Naive B cell (primary cell): ENCODE data around the gene IFNA7. TPM values are rescaled to one million over a fixed set of nuclear protein-coding genes. Genes with fewer than 3 reads are reported as not detected.
"Not testable (repeated sequence)": the region's sequence is repeated elsewhere in the genome, so short reads cannot be mapped to it uniquely, and the experiment has no call there.

Source experiments
- ATAC-seq, 2 donors: fragments of 150-1000 bp; cut with Tn5 transposase; 2 replicates each; pipeline ENCODE4 v1.10.0; 2021; ENCODE audit warnings: low read depth in 2 of 2, mild to moderate bottlenecking in 2 of 2, moderate library complexity in 2 of 2
- DNase-seq: peaks from one replicate; pipeline ENCODE4 v3.0.0; 2022
- H3K27ac Mint-ChIP-seq, 6 donors: one replicate each; pipeline ENCODE4 v1.8.0; 2020 to 2022; ENCODE audit warnings: mild to moderate bottlenecking in 6 of 6, mixed read lengths in 6 of 6, moderate library complexity in 5 of 6, inconsistent platforms in 2 of 6
- H3K27me3 Mint-ChIP-seq, 3 donors: one replicate each; pipeline ENCODE4 v1.8.0; 2021 to 2022; ENCODE audit warnings: mixed read lengths in 3 of 3, mild to moderate bottlenecking in 1 of 3
- H3K36me3 Mint-ChIP-seq, 2 donors: one replicate each; pipeline ENCODE4 v1.8.0; 2020 to 2022; ENCODE audit warnings: mixed read lengths in 2 of 2, inconsistent platforms in 1 of 2, mild to moderate bottlenecking in 1 of 2
- H3K4me1 Mint-ChIP-seq, 3 donors: one replicate each; pipeline ENCODE4 v1.8.0; 2020 to 2022; ENCODE audit warnings: mixed read lengths in 3 of 3, inconsistent platforms in 1 of 3, mild to moderate bottlenecking in 1 of 3, moderate library complexity in 1 of 3
- H3K4me3 Mint-ChIP-seq, 8 donors: one replicate each; pipeline ENCODE4 v1.8.0; 2020 to 2022; ENCODE audit warnings: mild to moderate bottlenecking in 8 of 8, mixed read lengths in 8 of 8, moderate library complexity in 8 of 8, inconsistent platforms in 2 of 8
- H3K9me3 Mint-ChIP-seq, 7 donors: one replicate each; pipeline ENCODE4 v1.8.0; 2020 to 2022; ENCODE audit warnings: mixed read lengths in 7 of 7, mild to moderate bottlenecking in 5 of 7, inconsistent platforms in 2 of 7, moderate library complexity in 1 of 7
- polyA plus RNA-seq, 6 donors: library from polyadenylated mRNA; unstranded; fragments of 300-500 nt; fragmentation: Illumina TruSeq; gene quantifications; one replicate each; pipeline ENCODE4 v1.2.3, GENCODE V29; 2021; ENCODE audit warnings: low read depth in 6 of 6

The IFNA7 gene
- polyA plus RNA-seq, 6 donors from 2014 or later: not detected

DNA sequence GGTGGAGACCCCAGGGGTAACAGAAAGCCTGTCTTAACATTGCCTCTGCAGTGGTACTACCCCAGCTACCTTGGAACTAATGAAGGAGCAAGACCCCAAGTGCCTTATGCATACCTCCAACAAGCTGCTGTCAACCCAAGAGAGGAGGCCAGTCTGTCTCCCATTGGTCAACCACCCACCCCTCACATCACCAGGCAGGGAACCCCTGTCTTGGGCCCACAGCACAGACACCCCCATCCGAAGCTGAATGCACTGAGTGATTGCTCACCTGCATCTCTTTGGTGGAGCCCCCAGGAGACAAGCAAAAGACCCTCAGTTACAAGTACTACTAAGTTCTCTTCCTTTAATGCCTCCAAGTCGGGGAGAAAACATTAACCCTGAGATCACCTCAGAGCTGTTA is 10.2 kb upstream of the IFNA7 start:
- not testable (repeated sequence) for H3K27ac Mint-ChIP-seq, H3K4me1 Mint-ChIP-seq, H3K36me3 Mint-ChIP-seq, H3K4me3 Mint-ChIP-seq, ATAC-seq, H3K9me3 Mint-ChIP-seq, DNase-seq
- H3K27me3 Mint-ChIP-seq: peaks cover 0 to 12% (median 7%) of the 10 kb centered on the region in 3 donors

DNA sequence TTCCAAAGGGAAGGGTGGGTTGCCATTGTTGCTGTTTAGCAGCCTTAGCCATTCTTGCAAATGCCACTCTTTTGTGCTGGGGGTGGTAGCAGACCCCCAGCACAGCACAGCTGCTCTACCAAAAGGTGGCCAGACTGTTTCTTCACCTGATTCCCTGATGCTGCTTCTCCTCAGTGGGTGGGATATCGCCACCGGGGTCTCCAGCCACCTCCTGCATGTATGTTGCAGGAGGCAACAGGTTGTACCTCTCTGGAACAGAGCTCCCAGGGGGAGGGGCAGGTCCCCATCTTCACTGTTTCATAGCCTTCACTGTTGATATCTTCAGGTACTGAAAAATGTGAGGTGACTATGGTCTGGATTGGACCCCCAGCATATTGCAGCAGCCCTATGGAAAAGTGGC is 8.8 kb upstream of the IFNA7 start:
- not testable (repeated sequence) for H3K36me3 Mint-ChIP-seq, H3K27ac Mint-ChIP-seq, ATAC-seq, DNase-seq, H3K27me3 Mint-ChIP-seq, H3K9me3 Mint-ChIP-seq, H3K4me1 Mint-ChIP-seq, H3K4me3 Mint-ChIP-seq

DNA sequence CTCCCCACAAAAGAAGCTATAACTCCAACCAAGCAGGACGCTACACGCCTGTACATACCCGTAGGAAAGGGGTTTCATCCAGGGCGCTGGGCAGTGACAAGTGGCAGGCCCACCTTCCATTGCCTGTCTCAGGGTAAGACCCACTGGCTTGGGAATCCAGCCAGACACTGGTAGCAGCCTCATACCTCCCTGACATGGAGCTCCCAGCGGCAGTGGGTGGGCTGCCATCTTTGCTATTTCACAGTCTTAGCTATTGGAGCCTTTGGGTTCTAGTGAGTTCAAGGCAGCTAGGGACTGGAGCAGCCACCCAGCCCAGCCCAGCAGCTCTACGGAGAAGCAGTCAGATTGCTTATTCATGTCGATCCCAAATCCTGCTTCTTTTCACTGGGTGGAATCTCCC is 8.3 kb upstream of the IFNA7 start:
- DNase-seq: no peak
- H3K27ac Mint-ChIP-seq: no peak overlapping the region
- H3K9me3 Mint-ChIP-seq: no peaks in the 10 kb centered on the region
- no peaks in the 10 kb centered on the region for H3K36me3 Mint-ChIP-seq
- no peak overlapping the region for H3K4me3 Mint-ChIP-seq
- H3K27me3 Mint-ChIP-seq: peaks cover 4 to 7% (median 6%) of the 10 kb centered on the region in 3 donors
- H3K4me1 Mint-ChIP-seq: peaks cover 2 to 6% (median 4%) of the 10 kb centered on the region in 3 donors
- ATAC-seq: no peak

- ATAC-seq, H3K4me1 Mint-ChIP-seq, DNase-seq, H3K36me3 Mint-ChIP-seq, H3K4me3 Mint-ChIP-seq, H3K9me3 Mint-ChIP-seq, H3K27ac Mint-ChIP-seq: not testable (repeated sequence)
- peaks cover 8 to 17% (median 8%) of the 10 kb centered on the region in 3 donors for H3K27me3 Mint-ChIP-seq
Measured at GRCh38 chr9:21207043-21207442, 5.0 kb upstream of the IFNA7 start, which contains the start of gene IFNA10. TSS of gene IFNA10 (minus strand) at chr9:21207143. CDS start at chr9:21207097, 46 bp downstream.

- no peak overlapping the region for H3K4me3 Mint-ChIP-seq
- H3K27ac Mint-ChIP-seq: no peak overlapping the region
- no peaks in the 10 kb centered on the region for H3K36me3 Mint-ChIP-seq
- DNase-seq (no peak), ATAC-seq (no peak)
- peaks cover 13 to 25% (median 22%) of the 10 kb centered on the region in 3 donors for H3K27me3 Mint-ChIP-seq
- peaks cover 0 to 6% (median 0%) of the 10 kb centered on the region in 7 donors for H3K9me3 Mint-ChIP-seq
- H3K4me1 Mint-ChIP-seq: no peaks in the 10 kb centered on the region
Measured at GRCh38 chr9:21205204-21205603, 3.2 kb upstream of the IFNA7 start.

DNA sequence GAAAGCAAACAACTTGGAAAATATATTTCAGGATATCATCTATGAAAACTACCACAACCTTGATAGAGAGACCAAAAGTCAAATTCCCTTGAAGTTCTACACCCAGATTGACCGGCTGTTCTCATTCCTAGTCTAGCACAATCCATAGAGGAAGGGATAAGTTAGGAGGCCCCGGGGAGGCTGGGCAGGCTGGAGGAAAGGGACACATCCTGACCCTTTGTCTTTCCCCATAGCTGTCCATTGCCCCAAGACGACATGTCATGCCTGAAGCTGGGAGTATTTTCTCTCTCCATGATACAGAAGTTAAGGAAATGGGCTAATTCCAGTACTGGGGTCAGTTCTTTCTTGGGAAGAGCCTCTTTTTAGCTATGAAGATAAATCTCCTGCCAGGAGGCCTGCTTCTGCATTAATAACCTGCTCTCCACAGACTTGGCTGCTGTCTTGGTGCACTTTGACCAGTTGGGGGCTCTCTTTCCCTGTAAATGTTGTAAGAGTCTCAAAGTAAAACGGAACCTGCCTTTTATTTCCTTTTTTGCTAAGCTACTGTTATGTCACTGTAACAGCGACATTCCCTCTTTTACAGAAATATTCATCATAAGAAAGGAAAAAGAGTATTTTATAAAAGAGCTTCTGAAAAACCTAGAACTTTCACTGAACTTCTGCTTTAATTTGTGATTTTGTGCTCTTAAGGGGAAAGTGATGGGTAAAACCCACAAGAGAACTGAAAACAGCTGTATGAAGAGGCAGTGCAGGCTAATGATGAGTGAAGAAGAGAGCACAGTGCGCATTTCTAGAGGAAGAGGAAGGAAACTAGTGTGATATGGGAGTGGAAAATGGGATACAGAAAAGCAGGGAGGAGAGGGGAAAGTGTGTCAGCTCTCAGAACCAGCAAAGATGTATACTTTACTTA is 6.9 kb downstream of the IFNA7 start:
- H3K27me3 Mint-ChIP-seq: peaks cover under 1 to 12% (median 9%) of the 10 kb centered on the region in 3 donors
- not testable (repeated sequence) for H3K9me3 Mint-ChIP-seq, H3K36me3 Mint-ChIP-seq
- ATAC-seq: peak; percentile 90 to 94
- DNase-seq: peak; percentile 33
- peak overlapping the region in 7 of 8 donors; percentile 16 to 68 (median 55) for H3K4me3 Mint-ChIP-seq
- H3K27ac Mint-ChIP-seq: peak overlapping the region in 2 of 6 donors; percentile 21 to 87
- H3K4me1 Mint-ChIP-seq: peaks cover 4 to 10% (median 8%) of the 10 kb centered on the region in 3 donors

- not testable (repeated sequence) for H3K4me3 Mint-ChIP-seq, ATAC-seq, H3K9me3 Mint-ChIP-seq, DNase-seq, H3K36me3 Mint-ChIP-seq, H3K27me3 Mint-ChIP-seq, H3K27ac Mint-ChIP-seq
- H3K4me1 Mint-ChIP-seq: peaks cover 6 to 13% (median 8%) of the 10 kb centered on the region in 3 donors
Measured at GRCh38 chr9:21187487-21187886, 14.5 kb downstream of the IFNA7 start, which contains the start of gene IFNA4. TSS of gene IFNA4 (minus strand) at chr9:21187587. CDS start at chr9:21187531, 56 bp downstream.

- H3K4me1 Mint-ChIP-seq: peaks cover 6 to 15% (median 8%) of the 10 kb centered on the region in 3 donors
- not testable (repeated sequence) for H3K9me3 Mint-ChIP-seq, H3K27me3 Mint-ChIP-seq, H3K36me3 Mint-ChIP-seq
- peak; percentile 29 for DNase-seq
- H3K27ac Mint-ChIP-seq: peak overlapping the region in 3 of 6 donors; percentile 48 to 61 (median 56)
- peak; percentile 88 to 94 for ATAC-seq
- peak overlapping the region in 2 of 8 donors; percentile 24 to 32 for H3K4me3 Mint-ChIP-seq
Measured at GRCh38 chr9:21182810-21183736, 18.9 kb downstream of the IFNA7 start.

GRCh38 chr9:21174671-21175070 is 27.3 kb downstream of the IFNA7 start:
- no peak for DNase-seq
- H3K27ac Mint-ChIP-seq: no peak overlapping the region
- H3K4me3 Mint-ChIP-seq: no peak overlapping the region
- peaks cover 0 to under 1% (median 0%) of the 10 kb centered on the region in 3 donors for H3K4me1 Mint-ChIP-seq
- no peaks in the 10 kb centered on the region for H3K9me3 Mint-ChIP-seq
- no peaks in the 10 kb centered on the region for H3K27me3 Mint-ChIP-seq
- no peak for ATAC-seq
- no peaks in the 10 kb centered on the region for H3K36me3 Mint-ChIP-seq

DNA sequence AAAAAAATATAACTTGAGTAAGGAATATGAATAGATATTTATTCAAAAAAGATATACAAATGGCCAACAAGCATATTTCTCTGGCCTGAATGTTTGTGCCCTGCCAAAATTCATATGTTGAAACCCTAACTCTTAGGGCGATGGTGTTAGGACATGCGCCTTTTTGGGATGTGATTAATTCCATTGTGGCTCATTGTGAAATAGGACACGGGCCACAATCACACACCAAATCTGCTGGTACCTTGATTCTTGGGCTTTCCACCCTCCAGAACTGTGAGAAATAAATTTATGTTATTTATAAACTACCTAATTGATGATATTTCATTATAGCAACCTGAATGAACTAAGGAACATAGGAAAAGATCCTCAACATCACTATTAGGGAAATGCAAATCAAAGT is 29.8 kb downstream of the IFNA7 start:
- ATAC-seq (no peak), DNase-seq (no peak)
- no peaks in the 10 kb centered on the region for H3K27me3 Mint-ChIP-seq
- no peaks in the 10 kb centered on the region for H3K36me3 Mint-ChIP-seq
- H3K4me1 Mint-ChIP-seq: peaks cover 0 to 6% (median 2%) of the 10 kb centered on the region in 3 donors
- no peak overlapping the region for H3K27ac Mint-ChIP-seq
- H3K9me3 Mint-ChIP-seq: peaks cover 0 to 2% (median 0%) of the 10 kb centered on the region in 7 donors
- no peak overlapping the region for H3K4me3 Mint-ChIP-seq

- DNase-seq (no peak), ATAC-seq (no peak)
- H3K27me3 Mint-ChIP-seq: no peaks in the 10 kb centered on the region
- H3K36me3 Mint-ChIP-seq: no peaks in the 10 kb centered on the region
- peaks cover 0 to 2% (median 0%) of the 10 kb centered on the region in 7 donors for H3K9me3 Mint-ChIP-seq
- H3K4me3 Mint-ChIP-seq: no peak overlapping the region
- H3K4me1 Mint-ChIP-seq: peaks cover 0 to 6% (median 2%) of the 10 kb centered on the region in 3 donors
- no peak overlapping the region for H3K27ac Mint-ChIP-seq
Measured at GRCh38 chr9:21171351-21171750, 30.7 kb downstream of the IFNA7 start.

- not testable (repeated sequence) for H3K9me3 Mint-ChIP-seq, ATAC-seq, H3K4me1 Mint-ChIP-seq, H3K27ac Mint-ChIP-seq, DNase-seq, H3K4me3 Mint-ChIP-seq, H3K27me3 Mint-ChIP-seq, H3K36me3 Mint-ChIP-seq
Measured at GRCh38 chr9:21166560-21166959, 35.4 kb downstream of the IFNA7 start, which contains the start of gene IFNA21. TSS of gene IFNA21 (minus strand) at chr9:21166660. CDS start at chr9:21166612, 48 bp downstream.

GRCh38 chr9:21165516-21165915 is 36.5 kb downstream of the IFNA7 start:
- no peak for ATAC-seq

More at GRCh38 chr9:21165516-21165915, 36.5 kb downstream of the IFNA7 start:
- no peak overlapping the region for H3K4me3 Mint-ChIP-seq
- H3K27ac Mint-ChIP-seq: no peak overlapping the region
- no peak for DNase-seq
- peaks cover 0 to 6% (median 2%) of the 10 kb centered on the region in 3 donors for H3K4me1 Mint-ChIP-seq
- H3K9me3 Mint-ChIP-seq: peaks cover 0 to 3% (median 0%) of the 10 kb centered on the region in 7 donors
- H3K27me3 Mint-ChIP-seq: no peaks in the 10 kb centered on the region
- H3K36me3 Mint-ChIP-seq: no peaks in the 10 kb centered on the region
